ENCODE data around the gene PPP2R5C.

DNA sequence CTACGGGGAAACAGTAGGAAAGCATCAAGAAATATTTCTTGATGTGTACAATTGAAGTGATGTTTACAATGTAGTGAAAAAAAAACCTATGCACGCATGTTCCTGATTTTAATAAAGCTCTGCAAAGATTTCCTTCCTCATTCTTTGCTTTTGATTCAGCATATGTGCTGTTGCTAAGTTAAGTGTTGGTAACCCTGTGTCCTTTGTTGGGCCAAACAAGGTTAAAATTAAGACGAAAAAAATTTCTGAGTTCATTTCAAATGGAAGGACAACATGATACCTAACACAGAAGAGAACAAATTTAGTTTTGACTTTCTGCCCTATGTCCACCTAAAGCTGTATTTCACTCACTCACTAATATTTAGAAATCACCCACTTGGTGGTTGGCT, 62.8 kb downstream of the PPP2R5C start:
- TF ChIP-seq, protein P1, sequence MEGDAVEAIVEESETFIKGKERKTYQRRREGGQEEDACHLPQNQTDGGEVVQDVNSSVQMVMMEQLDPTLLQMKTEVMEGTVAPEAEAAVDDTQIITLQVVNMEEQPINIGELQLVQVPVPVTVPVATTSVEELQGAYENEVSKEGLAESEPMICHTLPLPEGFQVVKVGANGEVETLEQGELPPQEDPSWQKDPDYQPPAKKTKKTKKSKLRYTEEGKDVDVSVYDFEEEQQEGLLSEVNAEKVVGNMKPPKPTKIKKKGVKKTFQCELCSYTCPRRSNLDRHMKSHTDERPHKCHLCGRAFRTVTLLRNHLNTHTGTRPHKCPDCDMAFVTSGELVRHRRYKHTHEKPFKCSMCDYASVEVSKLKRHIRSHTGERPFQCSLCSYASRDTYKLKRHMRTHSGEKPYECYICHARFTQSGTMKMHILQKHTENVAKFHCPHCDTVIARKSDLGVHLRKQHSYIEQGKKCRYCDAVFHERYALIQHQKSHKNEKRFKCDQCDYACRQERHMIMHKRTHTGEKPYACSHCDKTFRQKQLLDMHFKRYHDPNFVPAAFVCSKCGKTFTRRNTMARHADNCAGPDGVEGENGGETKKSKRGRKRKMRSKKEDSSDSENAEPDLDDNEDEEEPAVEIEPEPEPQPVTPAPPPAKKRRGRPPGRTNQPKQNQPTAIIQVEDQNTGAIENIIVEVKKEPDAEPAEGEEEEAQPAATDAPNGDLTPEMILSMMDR (IDR thresholded peaks at IDR 0.05), result no peak
- no peak for TF ChIP-seq POLR2A (IDR thresholded peaks at IDR 0.05)
- no peak for TF ChIP-seq POLR2AphosphoS5 (IDR thresholded peaks at IDR 0.05)
